ENCODE measurements around the gene CHAD. TPM values are rescaled to one million over a fixed set of nuclear protein-coding genes. Genes with fewer than 3 reads are reported as not detected.

The CHAD gene
- total RNA-seq, 1 experiment from 2014 or later = 0.57 TPM

DNA sequence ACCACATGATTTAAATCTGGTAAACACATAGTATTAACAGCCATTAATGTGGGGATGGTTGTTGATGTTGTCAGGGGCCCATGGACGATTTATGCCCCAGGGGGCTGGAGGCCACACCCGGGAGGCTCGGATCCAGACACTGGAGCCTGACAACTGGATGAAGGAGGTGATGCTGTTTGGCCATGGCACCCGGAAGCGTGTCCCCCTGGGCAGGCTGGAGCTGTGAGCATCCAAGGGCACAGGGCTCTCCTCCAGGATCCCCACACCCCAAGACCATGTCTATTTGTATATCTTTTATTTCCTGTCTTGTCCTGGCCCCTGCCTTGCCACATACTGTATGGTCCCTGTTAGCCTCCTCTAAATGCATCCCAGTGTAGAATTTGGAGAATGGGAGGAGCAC, 14.6 kb upstream of the CHAD start:
- no peak overlapping the region for H3K4me2 ChIP-seq (ENCODE audit: insufficient read depth, insufficient read length, low read length)

More for the DNA sequence above, 14.6 kb upstream of the CHAD start:
- Histone ChIP-seq H3K9ac (ENCODE audit: extremely low read depth, insufficient read length, low read length) (no peak overlapping the region), H4K20me1 (ENCODE audit: control insufficient read depth, insufficient read depth, insufficient read length) (no peaks in the 10 kb centered on the region), H2BK120ac (ENCODE audit: low read depth, low read length, poor library complexity, severe bottlenecking) (no peak overlapping the region), H2BK12ac (ENCODE audit: insufficient read length, low read depth, low read length) (no peak overlapping the region), H3K27me3 (ENCODE audit: insufficient read depth, low read length) (no peaks in the 10 kb centered on the region), H3K79me1 (ENCODE audit: insufficient read depth, low read depth, low read length, poor library complexity, severe bottlenecking) (no peaks in the 10 kb centered on the region), H3K79me2 (ENCODE audit: insufficient read depth, low read length) (no peaks in the 10 kb centered on the region), H3T11ph (ENCODE audit: low read length) (no peak overlapping the region), H4K5ac (ENCODE audit: insufficient read length, low read depth, low read length) (no peak overlapping the region), H3K4ac (ENCODE audit: low read depth, low read length) (no peak overlapping the region), H3K27ac (ENCODE audit: insufficient read length, low read depth, low read length) (no peak overlapping the region), H2AK5ac (ENCODE audit: insufficient read length, low read length) (no peak overlapping the region), H3K14ac (ENCODE audit: insufficient read depth, low read length) (no peak overlapping the region), H2AFZ (ENCODE audit: low read length) (no peak overlapping the region), H2BK15ac (ENCODE audit: low read depth, low read length) (no peak overlapping the region), H3K56ac (ENCODE audit: insufficient read length, low read depth, low read length) (no peak overlapping the region), H3K4me1 (ENCODE audit: insufficient read depth, low read length) (no peaks in the 10 kb centered on the region), H3K23ac (ENCODE audit: insufficient read length, low read depth, low read length) (no peak overlapping the region), H4K8ac (replicated peaks; ENCODE audit: insufficient read length, low read depth, low read length) (no peak overlapping the region), H2BK5ac (ENCODE audit: insufficient read length, low read length) (no peak overlapping the region), H3K9me3 (ENCODE audit: control insufficient read depth, low read depth, low read length) (no peaks in the 10 kb centered on the region), H4K91ac (ENCODE audit: insufficient read length, low read depth, low read length) (no peak overlapping the region), H2BK20ac (ENCODE audit: low read depth, low read length, poor library complexity, severe bottlenecking) (no peak overlapping the region), H3K18ac (ENCODE audit: insufficient read length, low read depth, low read length) (no peak overlapping the region), H3K23me2 (ENCODE audit: insufficient read length, low read depth, low read length, poor library complexity, severe bottlenecking) (no peaks in the 10 kb centered on the region)
- H3K9me3 Mint-ChIP-seq = no peaks in the 10 kb centered on the region
- peaks cover 11 to 12% of the 10 kb centered on the region in 2 experiments for H3K4me1 Mint-ChIP-seq
- peaks cover 2 to 37% (median 36%) of the 10 kb centered on the region in 3 experiments for H3K36me3 Mint-ChIP-seq (ENCODE audit: insufficient read depth in 1 of 3, low read depth in 3 of 3)
- no peak overlapping the region for H3K4me3 Mint-ChIP-seq
- DNase-seq = no peak
- TF ChIP-seq, protein P1, sequence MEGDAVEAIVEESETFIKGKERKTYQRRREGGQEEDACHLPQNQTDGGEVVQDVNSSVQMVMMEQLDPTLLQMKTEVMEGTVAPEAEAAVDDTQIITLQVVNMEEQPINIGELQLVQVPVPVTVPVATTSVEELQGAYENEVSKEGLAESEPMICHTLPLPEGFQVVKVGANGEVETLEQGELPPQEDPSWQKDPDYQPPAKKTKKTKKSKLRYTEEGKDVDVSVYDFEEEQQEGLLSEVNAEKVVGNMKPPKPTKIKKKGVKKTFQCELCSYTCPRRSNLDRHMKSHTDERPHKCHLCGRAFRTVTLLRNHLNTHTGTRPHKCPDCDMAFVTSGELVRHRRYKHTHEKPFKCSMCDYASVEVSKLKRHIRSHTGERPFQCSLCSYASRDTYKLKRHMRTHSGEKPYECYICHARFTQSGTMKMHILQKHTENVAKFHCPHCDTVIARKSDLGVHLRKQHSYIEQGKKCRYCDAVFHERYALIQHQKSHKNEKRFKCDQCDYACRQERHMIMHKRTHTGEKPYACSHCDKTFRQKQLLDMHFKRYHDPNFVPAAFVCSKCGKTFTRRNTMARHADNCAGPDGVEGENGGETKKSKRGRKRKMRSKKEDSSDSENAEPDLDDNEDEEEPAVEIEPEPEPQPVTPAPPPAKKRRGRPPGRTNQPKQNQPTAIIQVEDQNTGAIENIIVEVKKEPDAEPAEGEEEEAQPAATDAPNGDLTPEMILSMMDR (conservative IDR thresholded peaks at IDR 0.05) = no peak
- no CpG with 5 or more reads among the region's 5 CpGs for WGBS (ENCODE audit: extremely low coverage, insufficient read length, low lambda C conversion rate)
- peaks cover 2% of the 10 kb centered on the region for H3K27me3 Mint-ChIP-seq (ENCODE audit: low read depth)
- H3K27ac Mint-ChIP-seq = no peak overlapping the region

All from H9 (cell line).